Measurements from ENCODE around the gene NHEJ1.

DNA sequence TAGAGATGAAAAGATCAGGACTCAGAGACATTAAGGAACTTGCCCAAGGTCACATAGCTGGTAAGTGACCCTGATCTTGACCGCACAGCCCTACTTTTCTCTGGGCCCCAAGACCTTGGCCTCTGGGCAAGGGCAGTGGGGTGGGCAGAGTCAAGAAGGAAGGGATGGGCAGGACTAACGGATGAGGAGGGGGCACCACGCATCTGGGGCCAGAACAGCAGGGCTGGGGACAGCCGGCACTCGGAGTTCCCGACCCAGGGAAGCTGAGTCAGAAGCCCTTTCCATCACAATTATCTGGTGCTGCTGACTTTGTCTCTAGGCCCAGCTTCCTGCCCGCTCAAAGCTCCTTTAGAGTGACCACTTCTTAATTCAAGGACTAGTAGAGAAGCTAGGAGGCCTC is 133.7 kb downstream of the NHEJ1 start:
- TF ChIP-seq, protein P1, sequence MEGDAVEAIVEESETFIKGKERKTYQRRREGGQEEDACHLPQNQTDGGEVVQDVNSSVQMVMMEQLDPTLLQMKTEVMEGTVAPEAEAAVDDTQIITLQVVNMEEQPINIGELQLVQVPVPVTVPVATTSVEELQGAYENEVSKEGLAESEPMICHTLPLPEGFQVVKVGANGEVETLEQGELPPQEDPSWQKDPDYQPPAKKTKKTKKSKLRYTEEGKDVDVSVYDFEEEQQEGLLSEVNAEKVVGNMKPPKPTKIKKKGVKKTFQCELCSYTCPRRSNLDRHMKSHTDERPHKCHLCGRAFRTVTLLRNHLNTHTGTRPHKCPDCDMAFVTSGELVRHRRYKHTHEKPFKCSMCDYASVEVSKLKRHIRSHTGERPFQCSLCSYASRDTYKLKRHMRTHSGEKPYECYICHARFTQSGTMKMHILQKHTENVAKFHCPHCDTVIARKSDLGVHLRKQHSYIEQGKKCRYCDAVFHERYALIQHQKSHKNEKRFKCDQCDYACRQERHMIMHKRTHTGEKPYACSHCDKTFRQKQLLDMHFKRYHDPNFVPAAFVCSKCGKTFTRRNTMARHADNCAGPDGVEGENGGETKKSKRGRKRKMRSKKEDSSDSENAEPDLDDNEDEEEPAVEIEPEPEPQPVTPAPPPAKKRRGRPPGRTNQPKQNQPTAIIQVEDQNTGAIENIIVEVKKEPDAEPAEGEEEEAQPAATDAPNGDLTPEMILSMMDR (conservative IDR thresholded peaks at IDR 0.05 in 1 of 2, IDR thresholded peaks at IDR 0.05 in 1 of 2; ENCODE audit: low read depth in 1 of 2, low read length in 2 of 2) = no peak
- TF ChIP-seq EZH2 (IDR thresholded peaks at IDR 0.05; ENCODE audit: low read length, missing control alignments) = no peak

Data from fibroblast of lung (primary cell).